ENCODE data around the gene TP53TG5.

The TP53TG5 gene

GRCh38 chr20:45361793-45362192 is 16.3 kb downstream of the TP53TG5 start:
- ChIA-PET CTCF (interaction anchor here (0.9 to 6.5 kb wide), 9 partner anchors 9 to 88 kb away, joined by 3 to 92 read pairs (median 5); no protein-coding TSS in a partner anchor), POLR2A (interaction anchor here (0.6 to 2.4 kb wide), 4 partner anchors 14 to 45 kb away, joined by 5 to 31 read pairs (median 13); partner anchors contain the start of genes DBNDD2 and SDC4)
- H3K4me3 ChIP-seq (ENCODE audit: low read depth, low read length) = no peak overlapping the region
- no peak for TF ChIP-seq SALL2 (tag by site-specific recombination; IDR thresholded peaks at IDR 0.05; ENCODE audit: borderline replicate concordance)
- no peak for TF ChIP-seq BCL6B (tag by site-specific recombination; IDR thresholded peaks at IDR 0.05)
- TF ChIP-seq YY2 (tag by site-specific recombination; IDR thresholded peaks at IDR 0.05) = no peak
- no peak for TF ChIP-seq SP7 (tag by site-specific recombination; IDR thresholded peaks at IDR 0.05)
- no peak for TF ChIP-seq ZNF518A (tag by site-specific recombination; conservative IDR thresholded peaks at IDR 0.05; ENCODE audit: low read depth)
- no peak for TF ChIP-seq KLF7 (tag by site-specific recombination; IDR thresholded peaks at IDR 0.05; ENCODE audit: borderline replicate concordance)
- TF ChIP-seq ZNF677 (tag by site-specific recombination; IDR thresholded peaks at IDR 0.05) = no peak
- TF ChIP-seq ZNF292 (tag by site-specific recombination; IDR thresholded peaks at IDR 0.05; ENCODE audit: borderline replicate concordance, low read depth) = no peak
- no peak for TF ChIP-seq ZNF155 (tag by site-specific recombination; IDR thresholded peaks at IDR 0.05)
- TF ChIP-seq ZNF362 (tag by site-specific recombination; IDR thresholded peaks at IDR 0.05) = no peak
- no peak for TF ChIP-seq OSR2 (tag by site-specific recombination; IDR thresholded peaks at IDR 0.05)
- H3K27ac ChIP-seq (ENCODE audit: extremely low read depth, low read depth, low read length) = no peak overlapping the region
- no peaks in the 10 kb centered on the region for H3K9me3 ChIP-seq (ENCODE audit: control insufficient read depth, insufficient read depth, low read depth, low read length)
- no peaks in the 10 kb centered on the region; the same call in 1 of the 2 replicates for H3K4me1 ChIP-seq (ENCODE audit: control insufficient read depth, insufficient read depth, low read length)
- peaks cover 0 to 19% of the 10 kb centered on the region in 2 experiments; a peak in 1 of 3 replicates for H3K36me3 ChIP-seq (ENCODE audit: control insufficient read depth in 2 of 2, insufficient read depth in 1 of 2, low read length in 2 of 2)

- Histone ChIP-seq H3K9me3 (ENCODE audit: control insufficient read depth, insufficient read depth, low read depth, low read length) (no peaks in the 10 kb centered on the region), H3K4me3 (ENCODE audit: low read depth, low read length) (no peak overlapping the region), H3K4me1 (ENCODE audit: control insufficient read depth, insufficient read depth, low read length) (no peaks in the 10 kb centered on the region; the same call in 1 of the 2 replicates), H3K36me3 (ENCODE audit: control insufficient read depth in 2 of 2, insufficient read depth in 1 of 2, low read length in 2 of 2) (no peaks in the 10 kb centered on the region), H3K27ac (ENCODE audit: extremely low read depth, low read depth, low read length) (no peak overlapping the region)
- POLR2A ChIA-PET = interaction anchor here (0.6 to 2.2 kb wide), 4 partner anchors 11 to 611 kb away, joined by 3 to 9 read pairs (median 6); partner anchors contain the start of gene SDC4
- CTCF ChIA-PET = interaction anchor here (0.7 to 6.5 kb wide), 5 partner anchors 14 to 78 kb away, joined by 3 to 92 read pairs (median 4); no protein-coding TSS in a partner anchor
- TF ChIP-seq SETDB1 (IDR thresholded peaks at IDR 0.05; ENCODE audit: insufficient read length, low read length) (no peak), ZNF341 (tag by site-specific recombination; IDR thresholded peaks at IDR 0.05; ENCODE audit: low read depth) (no peak), SCRT1 (tag by site-specific recombination; IDR thresholded peaks at IDR 0.05; ENCODE audit: borderline replicate concordance) (no peak), ZNF23 (tag by site-specific recombination; IDR thresholded peaks at IDR 0.05; ENCODE audit: borderline replicate concordance) (no peak), ZNF223 (tag by site-specific recombination; IDR thresholded peaks at IDR 0.05) (no peak), TSHZ1 (tag by site-specific recombination; IDR thresholded peaks at IDR 0.05; ENCODE audit: borderline replicate concordance) (no peak), ZNF155 (tag by site-specific recombination; IDR thresholded peaks at IDR 0.05) (no peak), ZBTB6 (tag by site-specific recombination; IDR thresholded peaks at IDR 0.05) (no peak), SP7 (tag by site-specific recombination; IDR thresholded peaks at IDR 0.05) (no peak)
These were observed 18.5 kb downstream of the TP53TG5 start for GRCh38 chr20:45359406-45360148.

Data from HEK293 (cell line).